Suppressor macrophage treated with lipopolysaccharide for 4 hours (primary cell): ENCODE results near the gene MSTN.
A peak's percentile ranks its signal among the peaks of the same experiment; 100 is the strongest.
"Not testable (repeated sequence)": the region's sequence is repeated elsewhere in the genome, so short reads cannot be mapped to it uniquely, and the experiment has no call there.

Source experiments
- DNase-seq: peaks from one replicate; pipeline ENCODE4 v3.0.0-alpha.2; 2020

Gene MSTN

GRCh38 chr2:190062053-190062452, 476 bp downstream of the MSTN start:
- no peak for DNase-seq

- no peak for DNase-seq
Measured at GRCh38 chr2:190060626-190061025, 1.9 kb downstream of the MSTN start.

GRCh38 chr2:190060019-190060418, 2.5 kb downstream of the MSTN start:
- no peak for DNase-seq

- DNase-seq = peak; percentile 20
Measured at GRCh38 chr2:190053426-190053825, 9.1 kb downstream of the MSTN start.

GRCh38 chr2:190052307-190052706, 10.2 kb downstream of the MSTN start:
- DNase-seq = no peak

GRCh38 chr2:190051223-190051622, 11.3 kb downstream of the MSTN start:
- no peak for DNase-seq

- no peak for DNase-seq
Measured at GRCh38 chr2:190050001-190050400, 12.5 kb downstream of the MSTN start.

- no peak for DNase-seq
Measured at GRCh38 chr2:190044866-190045265, 17.7 kb downstream of the MSTN start.

GRCh38 chr2:190043441-190043840, 19.1 kb downstream of the MSTN start:
- DNase-seq = no peak

GRCh38 chr2:190036071-190036470, 26.5 kb downstream of the MSTN start:
- no peak for DNase-seq

- not testable (repeated sequence) for DNase-seq
Measured at GRCh38 chr2:190034417-190034816, 28.1 kb downstream of the MSTN start.

- no peak for DNase-seq
Measured at GRCh38 chr2:190031969-190032618, 30.4 kb downstream of the MSTN start.

GRCh38 chr2:190023860-190024259, 38.7 kb downstream of the MSTN start:
- peak; percentile 62 for DNase-seq

GRCh38 chr2:190020720-190021119, 41.8 kb downstream of the MSTN start:
- DNase-seq = no peak

GRCh38 chr2:190017837-190018236, 44.7 kb downstream of the MSTN start:
- DNase-seq = no peak

- not testable (repeated sequence) for DNase-seq
Measured at GRCh38 chr2:190015969-190016368, 46.6 kb downstream of the MSTN start.
